ENCODE results near the gene ATP9B.

The ATP9B gene

DNA sequence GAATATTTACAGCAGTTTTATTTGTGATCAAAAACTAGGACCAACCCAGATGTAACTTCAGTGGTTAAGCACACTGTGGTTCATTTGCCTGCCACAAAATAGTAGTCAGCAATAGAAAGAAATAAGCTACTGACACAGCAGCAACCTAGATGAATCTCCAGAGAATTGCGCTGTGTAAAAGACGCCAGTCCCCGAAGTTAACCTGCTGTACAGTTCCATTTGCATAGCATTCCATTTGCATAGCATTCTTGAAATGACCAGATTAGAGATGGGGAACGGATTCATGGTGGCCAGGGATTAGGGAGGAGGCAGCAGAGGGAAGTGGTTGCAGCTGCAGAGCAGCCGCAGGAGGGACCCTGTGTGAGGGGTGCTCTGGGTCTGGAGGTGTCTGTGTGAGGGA, 287.2 kb downstream of the ATP9B start:
- Histone ChIP-seq H3K9me3 (ENCODE audit: control insufficient read depth, insufficient read depth, low read depth, low read length) (no peaks in the 10 kb centered on the region), H3K36me3 (ENCODE audit: control insufficient read depth, insufficient read depth, low read length) (peaks cover 22% of the 10 kb centered on the region), H3K27me3 (ENCODE audit: control insufficient read depth, insufficient read depth, low read length) (no peaks in the 10 kb centered on the region), H3K4me1 (ENCODE audit: control insufficient read depth, insufficient read depth, low read length) (no peaks in the 10 kb centered on the region), H3K27ac (ENCODE audit: low read depth, low read length) (no peak overlapping the region), H3K9ac (ENCODE audit: low read length) (no peak overlapping the region), H3K4me3 (ENCODE audit: low read depth, low read length) (no peak overlapping the region)

DNA sequence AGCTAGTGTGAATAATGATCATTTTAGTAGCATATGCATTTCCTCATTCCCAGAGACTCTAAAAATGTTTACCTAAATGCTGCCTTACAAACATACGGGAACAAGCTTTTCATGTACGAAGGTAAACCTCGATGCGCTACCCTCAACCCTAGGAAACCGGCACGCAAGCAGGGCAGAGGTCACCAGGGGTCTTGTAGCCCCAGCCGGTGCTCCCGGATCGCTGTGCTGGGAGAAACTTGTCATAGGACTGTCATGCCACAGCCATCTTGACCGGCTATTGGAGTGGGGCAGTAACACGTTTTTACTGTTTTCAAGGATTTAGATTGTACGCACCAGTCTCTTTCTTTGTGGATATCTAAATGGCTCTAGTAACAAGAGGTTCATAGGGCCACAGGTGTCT, 291.7 kb downstream of the ATP9B start:
- H3K36me3 ChIP-seq (ENCODE audit: control insufficient read depth, insufficient read depth, low read length), result peaks cover 39% of the 10 kb centered on the region

DNA sequence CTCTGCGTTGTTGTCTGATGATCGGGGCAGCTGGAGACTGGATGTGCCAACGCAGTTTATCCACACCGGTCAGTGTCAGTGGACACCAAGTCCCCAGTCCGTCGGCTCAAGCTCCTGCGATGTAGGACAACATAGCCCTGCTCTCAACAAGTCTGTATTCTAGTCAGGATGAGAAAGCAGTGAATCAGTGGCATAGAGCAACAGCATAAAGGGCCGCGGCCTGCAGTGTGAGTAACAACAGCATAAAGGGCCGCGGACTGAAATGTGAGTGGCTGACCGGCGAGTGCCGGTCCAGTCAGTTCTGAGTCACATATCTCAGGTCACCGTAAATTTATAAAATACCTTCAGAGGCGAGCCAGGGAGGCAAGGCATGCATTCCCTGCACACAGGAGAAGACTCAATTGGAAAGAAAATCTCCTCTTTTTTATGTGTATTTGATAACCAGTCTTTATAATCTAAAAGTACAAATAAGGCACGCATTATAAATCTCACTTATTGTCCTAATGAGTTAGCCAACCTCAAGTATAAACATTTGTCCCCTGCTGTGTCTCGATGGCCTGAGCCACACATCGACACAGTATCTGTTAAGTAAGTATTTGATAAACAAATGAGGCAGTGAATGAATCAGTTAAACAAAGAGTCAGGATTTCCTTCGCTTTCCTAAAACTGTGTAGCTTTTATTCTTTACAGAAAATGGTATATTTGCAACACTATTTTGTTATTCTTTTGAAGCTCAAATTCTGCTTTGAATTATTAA, 292.8 kb downstream of the ATP9B start:
- peaks cover 8% of the 10 kb centered on the region; the same call in 1 of the 2 replicates for H3K4me1 ChIP-seq (ENCODE audit: control insufficient read depth, insufficient read depth, low read length)
- H3K9me3 ChIP-seq (ENCODE audit: control insufficient read depth, insufficient read depth, low read depth, low read length), result no peaks in the 10 kb centered on the region
- no peak overlapping the region for H3K27ac ChIP-seq (ENCODE audit: low read depth, low read length)
- no peak overlapping the region for H3K4me3 ChIP-seq (ENCODE audit: low read depth, low read length)
- H3K9ac ChIP-seq (ENCODE audit: low read length), result no peak overlapping the region
- no peaks in the 10 kb centered on the region for H3K27me3 ChIP-seq (ENCODE audit: control insufficient read depth, insufficient read depth, low read length)
- peaks cover 39% of the 10 kb centered on the region for H3K36me3 ChIP-seq (ENCODE audit: control insufficient read depth, insufficient read depth, low read length)

More for the DNA sequence above, 291.7 kb downstream of the ATP9B start:
- Histone ChIP-seq H3K4me3 (ENCODE audit: low read depth, low read length) (no peak overlapping the region), H3K9ac (ENCODE audit: low read length) (no peak overlapping the region), H3K27ac (ENCODE audit: low read depth, low read length) (no peak overlapping the region), H3K27me3 (ENCODE audit: control insufficient read depth, insufficient read depth, low read length) (no peaks in the 10 kb centered on the region), H3K4me1 (ENCODE audit: control insufficient read depth, insufficient read depth, low read length) (peaks cover 8% of the 10 kb centered on the region; the same call in 1 of the 2 replicates), H3K9me3 (ENCODE audit: control insufficient read depth, insufficient read depth, low read depth, low read length) (no peaks in the 10 kb centered on the region)

DNA sequence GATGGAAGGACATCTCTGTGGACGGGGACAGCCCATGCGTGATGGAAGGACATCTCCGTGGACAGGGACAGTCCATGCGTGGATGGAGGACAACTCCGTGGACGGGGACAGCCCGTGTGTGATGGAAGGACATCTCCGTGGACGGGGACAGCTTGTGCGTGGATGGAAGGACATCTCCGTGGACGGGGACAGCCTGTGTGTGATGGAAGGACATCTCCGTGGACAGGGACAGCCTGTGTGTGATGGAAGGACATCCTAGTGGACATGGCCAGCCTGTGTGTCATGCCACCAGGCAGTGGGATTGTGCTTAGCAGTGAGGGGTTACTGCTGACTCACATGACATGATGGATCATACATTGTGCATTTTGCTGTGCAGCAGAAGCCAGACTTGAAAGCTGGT, 296.5 kb downstream of the ATP9B start:
- no peaks in the 10 kb centered on the region for H3K9me3 ChIP-seq (ENCODE audit: control insufficient read depth, insufficient read depth, low read depth, low read length)
- no peak overlapping the region for H3K4me3 ChIP-seq (ENCODE audit: low read depth, low read length)
- H3K9ac ChIP-seq (ENCODE audit: low read length), result no peak overlapping the region
- peaks cover 8% of the 10 kb centered on the region; the same call in 1 of the 2 replicates for H3K4me1 ChIP-seq (ENCODE audit: control insufficient read depth, insufficient read depth, low read length)
- peaks cover 24% of the 10 kb centered on the region for H3K36me3 ChIP-seq (ENCODE audit: control insufficient read depth, insufficient read depth, low read length)
- H3K27me3 ChIP-seq (ENCODE audit: control insufficient read depth, insufficient read depth, low read length), result no peaks in the 10 kb centered on the region
- H3K27ac ChIP-seq (ENCODE audit: low read depth, low read length), result no peak overlapping the region

DNA sequence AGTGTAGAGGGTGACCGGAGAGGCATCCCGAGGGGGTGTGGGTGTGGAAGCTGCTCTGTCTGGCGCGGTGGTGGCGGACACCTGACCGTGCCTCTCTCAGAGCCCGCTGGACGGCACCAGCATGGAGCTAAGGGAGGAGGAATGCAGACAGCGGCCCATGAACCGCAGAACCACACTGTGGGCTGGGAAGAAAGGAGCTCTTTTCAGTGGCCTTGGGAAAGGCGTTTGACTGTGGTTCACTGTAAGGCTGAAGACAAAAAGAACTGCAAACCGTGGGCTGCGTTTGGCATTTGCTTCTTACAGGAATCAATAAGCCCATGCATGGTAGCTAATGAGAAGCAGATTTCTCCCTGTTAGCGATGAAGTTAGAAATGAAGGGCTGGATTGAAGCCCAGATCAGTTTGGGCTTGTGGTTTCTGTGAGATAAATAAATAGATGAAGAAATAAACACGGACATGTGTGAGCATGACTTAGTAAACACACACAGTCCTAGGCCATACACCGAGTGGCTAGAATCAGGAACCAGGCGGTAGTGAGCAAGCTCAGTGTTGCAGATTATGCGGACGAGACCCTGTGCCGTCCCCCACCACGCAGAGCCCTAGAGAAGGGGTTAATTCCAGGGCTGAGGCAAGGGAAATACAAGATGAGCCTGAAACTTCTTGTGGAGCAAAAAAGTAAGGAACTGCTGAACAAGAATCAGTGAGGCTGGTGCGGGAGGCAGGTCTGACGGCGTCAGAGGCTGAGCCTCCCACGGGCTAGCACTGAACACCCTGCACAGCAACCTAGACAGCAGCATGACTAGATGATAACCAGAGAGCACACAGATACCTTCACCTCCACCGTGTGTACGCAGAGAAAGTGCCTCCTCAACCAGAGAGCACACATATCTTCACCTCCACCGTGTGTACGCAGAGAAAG, 297.2 kb downstream of the ATP9B start:
- Histone ChIP-seq H3K4me1 (ENCODE audit: control insufficient read depth, insufficient read depth, low read length) (peaks cover 8% of the 10 kb centered on the region; the same call in 1 of the 2 replicates), H3K36me3 (ENCODE audit: control insufficient read depth, insufficient read depth, low read length) (peaks cover 18% of the 10 kb centered on the region), H3K9me3 (ENCODE audit: control insufficient read depth, insufficient read depth, low read depth, low read length) (no peaks in the 10 kb centered on the region), H3K9ac (ENCODE audit: low read length) (no peak overlapping the region), H3K27ac (ENCODE audit: low read depth, low read length) (no peak overlapping the region), H3K27me3 (ENCODE audit: control insufficient read depth, insufficient read depth, low read length) (no peaks in the 10 kb centered on the region), H3K4me3 (ENCODE audit: low read depth, low read length) (no peak overlapping the region)

DNA sequence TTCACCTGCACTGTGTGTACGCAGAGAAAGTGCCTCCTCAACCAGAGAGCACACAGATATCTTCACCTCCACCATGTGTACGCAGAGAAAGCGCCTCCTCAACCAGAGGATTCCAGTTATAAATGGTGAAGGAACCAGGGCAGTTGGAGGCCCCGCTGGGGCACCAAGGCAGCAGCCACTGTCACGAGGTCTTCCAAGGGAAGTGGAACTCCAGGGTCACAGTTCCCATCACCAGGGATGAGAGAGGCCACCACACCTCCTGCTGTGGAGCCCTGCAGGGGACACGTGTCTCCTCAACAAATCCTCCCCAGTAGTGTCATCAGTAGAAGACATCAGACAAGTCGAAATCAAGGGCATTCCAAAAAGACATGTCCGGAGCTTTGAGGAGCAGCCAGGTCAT, 298.3 kb downstream of the ATP9B start:
- Histone ChIP-seq H3K27ac (ENCODE audit: low read depth, low read length) (no peak overlapping the region), H3K9ac (ENCODE audit: low read length) (no peak overlapping the region), H3K9me3 (ENCODE audit: control insufficient read depth, insufficient read depth, low read depth, low read length) (no peaks in the 10 kb centered on the region), H3K4me3 (ENCODE audit: low read depth, low read length) (no peak overlapping the region), H3K4me1 (ENCODE audit: control insufficient read depth, insufficient read depth, low read length) (peaks cover under 1% of the 10 kb centered on the region; the same call in 1 of the 2 replicates), H3K27me3 (ENCODE audit: control insufficient read depth, insufficient read depth, low read length) (no peaks in the 10 kb centered on the region), H3K36me3 (ENCODE audit: control insufficient read depth, insufficient read depth, low read length) (peaks cover 10% of the 10 kb centered on the region)

DNA sequence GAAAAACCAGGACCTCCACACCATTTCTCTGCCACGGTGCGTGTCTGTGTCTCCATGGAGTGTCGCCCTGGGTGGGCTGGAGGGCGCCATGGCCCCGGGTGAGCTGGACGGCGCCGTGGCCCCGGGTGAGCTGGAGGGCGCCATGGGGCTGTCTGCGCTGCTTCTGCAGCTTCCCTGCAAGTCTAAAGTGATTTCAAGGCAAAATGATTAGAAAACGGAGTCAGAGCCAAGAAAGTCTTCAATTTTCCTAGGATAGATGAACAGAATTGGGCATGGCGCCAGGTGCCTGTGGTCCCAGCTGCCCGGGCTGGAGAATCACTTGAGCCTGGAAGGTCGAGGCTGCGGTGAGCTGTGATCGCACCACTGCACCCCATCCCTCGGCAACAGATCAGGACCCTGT, 298.8 kb downstream of the ATP9B start:
- Histone ChIP-seq H3K4me3 (ENCODE audit: low read depth, low read length) (no peak overlapping the region), H3K9ac (ENCODE audit: low read length) (no peak overlapping the region), H3K9me3 (ENCODE audit: control insufficient read depth, insufficient read depth, low read depth, low read length) (no peaks in the 10 kb centered on the region), H3K36me3 (ENCODE audit: control insufficient read depth, insufficient read depth, low read length) (peaks cover 10% of the 10 kb centered on the region), H3K27me3 (ENCODE audit: control insufficient read depth, insufficient read depth, low read length) (no peaks in the 10 kb centered on the region), H3K4me1 (ENCODE audit: control insufficient read depth, insufficient read depth, low read length) (no peaks in the 10 kb centered on the region), H3K27ac (ENCODE audit: low read depth, low read length) (no peak overlapping the region)

DNA sequence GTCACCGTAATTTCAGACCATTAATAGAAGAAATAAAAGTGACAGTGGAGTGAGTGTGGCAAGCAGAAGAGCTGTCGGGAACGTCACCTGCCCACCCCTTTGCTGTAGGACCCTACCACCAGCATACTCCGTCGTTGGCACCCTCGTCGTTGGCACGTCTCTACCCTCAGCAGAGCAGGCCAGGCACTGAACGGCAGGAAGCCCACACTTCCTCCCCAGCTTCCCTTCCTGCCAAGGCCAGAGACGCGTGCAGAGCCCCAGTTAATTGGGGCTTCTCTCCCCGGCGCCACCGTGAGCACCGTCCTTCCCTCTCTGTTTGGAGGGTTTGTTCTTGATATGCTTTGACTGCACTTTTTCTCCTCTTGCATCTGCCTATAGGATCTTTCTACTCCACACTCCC, 299.5 kb downstream of the ATP9B start:
- Histone ChIP-seq H3K36me3 (ENCODE audit: control insufficient read depth, insufficient read depth, low read length) (peaks cover 5% of the 10 kb centered on the region), H3K9ac (ENCODE audit: low read length) (no peak overlapping the region), H3K27ac (ENCODE audit: low read depth, low read length) (no peak overlapping the region), H3K4me3 (ENCODE audit: low read depth, low read length) (no peak overlapping the region), H3K9me3 (ENCODE audit: control insufficient read depth, insufficient read depth, low read depth, low read length) (no peaks in the 10 kb centered on the region), H3K27me3 (ENCODE audit: control insufficient read depth, insufficient read depth, low read length) (no peaks in the 10 kb centered on the region), H3K4me1 (ENCODE audit: control insufficient read depth, insufficient read depth, low read length) (no peaks in the 10 kb centered on the region)

DNA sequence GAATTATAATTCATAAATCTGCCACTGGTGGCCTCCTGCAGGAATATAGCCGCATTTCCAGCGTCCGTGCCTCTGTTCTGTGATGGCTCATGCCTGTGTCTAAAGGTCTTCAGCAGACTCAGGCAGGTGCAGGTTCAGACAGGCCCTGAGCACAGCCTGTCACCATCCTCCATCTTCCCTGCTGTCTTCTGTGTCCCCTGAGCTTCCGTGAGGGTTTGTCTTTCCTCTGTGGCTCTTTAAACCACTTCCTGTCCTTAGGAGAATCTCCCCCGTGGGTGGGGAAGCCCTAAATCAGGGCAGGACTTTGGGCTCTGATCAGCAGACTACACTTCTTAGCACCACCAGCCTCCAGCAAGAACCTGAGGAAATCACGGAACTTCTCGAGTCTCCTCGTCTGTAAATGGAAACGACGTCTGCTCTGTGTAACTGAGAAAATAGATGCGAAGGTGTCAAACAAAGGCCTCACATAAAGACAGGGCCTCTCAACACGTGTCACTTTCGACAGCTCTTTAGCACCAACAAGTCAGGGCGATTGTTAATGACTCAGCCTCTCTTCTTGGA, 302.4 kb downstream of the ATP9B start:
- H3K4me3 ChIP-seq (ENCODE audit: low read depth, low read length), result no peak overlapping the region
- no peaks in the 10 kb centered on the region for H3K4me1 ChIP-seq (ENCODE audit: control insufficient read depth, insufficient read depth, low read length)
- no peaks in the 10 kb centered on the region for H3K27me3 ChIP-seq (ENCODE audit: control insufficient read depth, insufficient read depth, low read length)
- H3K27ac ChIP-seq (ENCODE audit: low read depth, low read length), result no peak overlapping the region
- no peaks in the 10 kb centered on the region for H3K9me3 ChIP-seq (ENCODE audit: control insufficient read depth, insufficient read depth, low read depth, low read length)
- H3K36me3 ChIP-seq (ENCODE audit: control insufficient read depth, insufficient read depth, low read length), result no peaks in the 10 kb centered on the region
- peak overlapping the region; percentile 19 for H3K9ac ChIP-seq (ENCODE audit: low read length)

DNA sequence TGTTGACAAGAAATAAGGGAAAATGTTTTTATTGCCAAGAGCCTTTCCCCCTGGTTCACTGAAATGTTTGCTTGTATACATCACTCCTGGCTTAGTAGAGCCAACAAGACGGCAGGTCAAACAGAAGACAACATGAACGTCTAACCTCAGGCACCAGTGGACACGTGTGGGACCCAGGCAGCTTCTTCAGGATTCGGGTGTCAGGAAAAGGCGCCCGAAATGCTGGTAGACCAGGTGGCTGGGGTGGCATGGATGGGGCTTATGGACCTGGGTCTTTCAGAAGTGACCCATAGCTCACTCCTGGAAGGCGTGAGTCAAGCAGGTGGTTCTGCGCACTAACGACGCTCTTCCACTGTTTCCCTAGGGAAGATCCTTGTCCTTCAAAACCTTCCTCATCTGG, 303.3 kb downstream of the ATP9B start:
- Histone ChIP-seq H3K9me3 (ENCODE audit: control insufficient read depth, insufficient read depth, low read depth, low read length) (no peaks in the 10 kb centered on the region), H3K9ac (ENCODE audit: low read length) (no peak overlapping the region), H3K27me3 (ENCODE audit: control insufficient read depth, insufficient read depth, low read length) (no peaks in the 10 kb centered on the region), H3K27ac (ENCODE audit: low read depth, low read length) (no peak overlapping the region), H3K4me3 (ENCODE audit: low read depth, low read length) (no peak overlapping the region), H3K36me3 (ENCODE audit: control insufficient read depth, insufficient read depth, low read length) (peaks cover 3% of the 10 kb centered on the region; the same call in 1 of the 2 replicates), H3K4me1 (ENCODE audit: control insufficient read depth, insufficient read depth, low read length) (no peaks in the 10 kb centered on the region)

DNA sequence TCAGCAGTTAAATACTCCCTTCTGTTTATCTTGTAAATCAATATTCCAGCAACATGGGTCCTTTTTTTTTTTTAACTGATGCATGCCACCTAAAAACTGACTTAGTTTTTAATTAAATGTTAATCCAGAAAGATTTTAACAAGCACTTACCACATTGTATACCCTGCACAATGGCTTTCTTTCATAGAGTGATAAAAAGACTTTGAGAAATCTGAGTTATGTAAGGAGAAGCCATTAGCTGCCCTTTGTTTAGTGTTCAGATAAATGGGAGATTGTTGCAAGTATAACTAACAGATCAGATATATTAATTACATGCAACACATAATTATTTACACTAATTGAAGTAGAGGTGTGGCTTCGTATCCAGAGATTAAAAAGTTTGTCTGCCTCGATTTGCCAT, 303.8 kb downstream of the ATP9B start:
- H3K9me3 ChIP-seq (ENCODE audit: control insufficient read depth, insufficient read depth, low read depth, low read length), result no peaks in the 10 kb centered on the region
- no peak overlapping the region for H3K4me3 ChIP-seq (ENCODE audit: low read depth, low read length)
- no peak overlapping the region for H3K9ac ChIP-seq (ENCODE audit: low read length)
- H3K27me3 ChIP-seq (ENCODE audit: control insufficient read depth, insufficient read depth, low read length), result no peaks in the 10 kb centered on the region
- H3K27ac ChIP-seq (ENCODE audit: low read depth, low read length), result no peak overlapping the region
- peaks cover 5% of the 10 kb centered on the region; the same call in 1 of the 2 replicates for H3K36me3 ChIP-seq (ENCODE audit: control insufficient read depth, insufficient read depth, low read length)
- H3K4me1 ChIP-seq (ENCODE audit: control insufficient read depth, insufficient read depth, low read length), result no peaks in the 10 kb centered on the region

Data from HUES6 (cell line).